ENCODE results near the gene PDGFB.

DNA sequence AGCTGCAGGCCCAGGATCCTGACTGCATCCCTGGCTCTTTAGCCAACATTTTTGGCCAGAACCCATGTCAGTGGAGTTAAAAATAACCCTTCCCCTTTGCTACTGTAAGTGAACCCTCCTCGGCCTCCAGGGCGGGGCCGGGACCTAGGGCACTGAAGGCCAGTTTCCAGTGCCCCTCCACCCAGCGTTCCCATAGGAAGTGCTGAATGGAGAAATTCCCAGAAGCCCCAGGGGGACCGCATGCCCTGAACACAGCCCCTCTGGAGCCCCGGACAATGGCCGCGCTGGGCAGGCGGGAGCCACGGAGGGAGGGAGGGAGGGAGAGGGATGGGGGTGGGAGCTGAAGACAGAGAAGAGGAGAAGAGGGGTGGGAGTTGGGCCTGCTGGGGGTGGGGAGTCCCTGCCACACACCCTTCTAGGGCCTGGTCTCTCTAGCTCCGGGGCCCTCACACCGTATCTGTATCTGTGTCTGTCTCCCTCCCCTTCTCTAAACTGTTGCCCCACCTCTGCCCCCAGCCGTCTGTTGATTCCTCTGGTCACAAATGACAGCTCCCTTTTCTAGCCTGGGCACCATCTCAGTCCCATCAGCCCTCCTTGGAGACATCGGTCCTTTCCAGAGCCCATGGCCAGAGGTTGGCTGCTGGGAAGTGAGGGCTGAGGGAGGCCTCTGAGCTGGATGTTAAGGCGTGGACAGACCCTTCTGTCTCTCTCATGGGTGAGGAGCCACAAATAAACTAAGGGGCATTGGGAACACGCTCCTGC lies 10.9 kb downstream of the PDGFB start:
- TF ChIP-seq EP300 (IDR thresholded peaks at IDR 0.05) = no peak
- TF ChIP-seq, protein P1, sequence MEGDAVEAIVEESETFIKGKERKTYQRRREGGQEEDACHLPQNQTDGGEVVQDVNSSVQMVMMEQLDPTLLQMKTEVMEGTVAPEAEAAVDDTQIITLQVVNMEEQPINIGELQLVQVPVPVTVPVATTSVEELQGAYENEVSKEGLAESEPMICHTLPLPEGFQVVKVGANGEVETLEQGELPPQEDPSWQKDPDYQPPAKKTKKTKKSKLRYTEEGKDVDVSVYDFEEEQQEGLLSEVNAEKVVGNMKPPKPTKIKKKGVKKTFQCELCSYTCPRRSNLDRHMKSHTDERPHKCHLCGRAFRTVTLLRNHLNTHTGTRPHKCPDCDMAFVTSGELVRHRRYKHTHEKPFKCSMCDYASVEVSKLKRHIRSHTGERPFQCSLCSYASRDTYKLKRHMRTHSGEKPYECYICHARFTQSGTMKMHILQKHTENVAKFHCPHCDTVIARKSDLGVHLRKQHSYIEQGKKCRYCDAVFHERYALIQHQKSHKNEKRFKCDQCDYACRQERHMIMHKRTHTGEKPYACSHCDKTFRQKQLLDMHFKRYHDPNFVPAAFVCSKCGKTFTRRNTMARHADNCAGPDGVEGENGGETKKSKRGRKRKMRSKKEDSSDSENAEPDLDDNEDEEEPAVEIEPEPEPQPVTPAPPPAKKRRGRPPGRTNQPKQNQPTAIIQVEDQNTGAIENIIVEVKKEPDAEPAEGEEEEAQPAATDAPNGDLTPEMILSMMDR (IDR thresholded peaks at IDR 0.05) = no peak

Measured in upper lobe of left lung (tissue), 4 donors.